Measurements from ENCODE around the gene TM2D3. TPM values are rescaled to one million over a fixed set of nuclear protein-coding genes. Genes with fewer than 3 reads are reported as not detected.
"Not testable (repeated sequence)": the region's sequence is repeated elsewhere in the genome, so short reads cannot be mapped to it uniquely, and the experiment has no call there.

TM2D3 gene
- total RNA-seq, 1 experiment from 2014 or later: 34.9 TPM

- not testable (repeated sequence) for H3K23me2 ChIP-seq (ENCODE audit: insufficient read length, low read depth, low read length, poor library complexity, severe bottlenecking); DNase-seq; H3K9ac ChIP-seq (ENCODE audit: extremely low read depth, insufficient read length, low read length); H2BK15ac ChIP-seq (ENCODE audit: low read depth, low read length); H2AK5ac ChIP-seq (ENCODE audit: insufficient read length, low read length); H2BK120ac ChIP-seq (ENCODE audit: low read depth, low read length, poor library complexity, severe bottlenecking); H4K5ac ChIP-seq (ENCODE audit: insufficient read length, low read depth, low read length); H3K27ac Mint-ChIP-seq; H3K14ac ChIP-seq (ENCODE audit: insufficient read depth, low read length); H2BK12ac ChIP-seq (ENCODE audit: insufficient read length, low read depth, low read length); H3K4ac ChIP-seq (ENCODE audit: low read depth, low read length); H3K4me2 ChIP-seq (ENCODE audit: insufficient read depth, insufficient read length, low read length); H3K9me3 Mint-ChIP-seq; H3T11ph ChIP-seq (ENCODE audit: low read length); H3K27me3 Mint-ChIP-seq (ENCODE audit: low read depth); H4K20me1 ChIP-seq (ENCODE audit: control insufficient read depth, insufficient read depth, insufficient read length); H3K27ac ChIP-seq (ENCODE audit: insufficient read length, low read depth, low read length); H4K91ac ChIP-seq (ENCODE audit: insufficient read length, low read depth, low read length); H3K4me1 ChIP-seq (ENCODE audit: insufficient read depth, low read length); H3K23ac ChIP-seq (ENCODE audit: insufficient read length, low read depth, low read length); H2AFZ ChIP-seq (ENCODE audit: low read length); H2BK20ac ChIP-seq (ENCODE audit: low read depth, low read length, poor library complexity, severe bottlenecking); H3K18ac ChIP-seq (ENCODE audit: insufficient read length, low read depth, low read length); H2BK5ac ChIP-seq (ENCODE audit: insufficient read length, low read length); H4K8ac ChIP-seq (replicated peaks; ENCODE audit: insufficient read length, low read depth, low read length); H3K27me3 ChIP-seq (ENCODE audit: insufficient read depth, low read length); H3K9me3 ChIP-seq (ENCODE audit: control insufficient read depth, low read depth, low read length); H3K56ac ChIP-seq (ENCODE audit: insufficient read length, low read depth, low read length); H3K79me2 ChIP-seq (ENCODE audit: insufficient read depth, low read length); H3K79me1 ChIP-seq (ENCODE audit: insufficient read depth, low read depth, low read length, poor library complexity, severe bottlenecking)
- Mint-ChIP-seq H3K4me1 (peaks cover 11 to 13% of the 10 kb centered on the region in 2 experiments), H3K4me3 (peak overlapping the region in 1 of 2 experiments; percentile 32; a peak in 1 of 5 replicates), H3K36me3 (ENCODE audit: insufficient read depth in 1 of 3, low read depth in 3 of 3) (peaks cover 4 to 23% (median 9%) of the 10 kb centered on the region in 3 experiments; a peak in 5 of 7 replicates)
- WGBS (ENCODE audit: extremely low coverage, insufficient read length, low lambda C conversion rate): no CpG with 5 or more reads among the region's 10 CpGs
- TF ChIP-seq CTCF (conservative IDR thresholded peaks at IDR 0.05): peak; percentile 51
Observed at GRCh38 chr15:101654624-101655337, 2.6 kb upstream of the TM2D3 start.

Measured in H9 (cell line).